ENCODE measurements around the gene ANO6. TPM values are rescaled to one million over a fixed set of nuclear protein-coding genes. Genes with fewer than 3 reads are reported as not detected.

ANO6 gene
- total RNA-seq, 1 donor from 2014 or later = 69.9 TPM

DNA sequence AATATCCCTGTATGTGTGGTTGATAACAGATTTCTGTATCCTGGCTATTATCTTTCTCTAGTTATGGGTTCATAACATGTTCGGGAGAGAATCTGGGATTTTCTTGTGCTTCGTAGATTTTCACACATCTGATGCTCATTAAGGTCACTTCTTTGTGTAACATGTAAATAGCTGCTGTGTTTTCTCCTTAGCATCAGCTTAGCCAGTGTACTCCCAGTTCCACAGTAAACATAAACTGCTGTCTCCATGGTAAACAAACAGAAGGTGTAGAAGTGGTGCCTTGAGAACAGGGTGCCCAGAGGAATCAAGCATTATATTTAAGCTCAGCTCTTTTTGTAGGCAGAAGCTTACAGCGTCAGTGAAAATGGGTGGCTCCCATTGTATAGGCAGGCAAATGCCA is 88.0 kb downstream of the ANO6 start:
- Histone ChIP-seq H3K4me3 (ENCODE audit: low read depth, low read length) (no peak overlapping the region), H3K36me3 (ENCODE audit: control insufficient read depth, insufficient read depth, low read length) (no peaks in the 10 kb centered on the region), H3K27me3 (ENCODE audit: control insufficient read depth, insufficient read depth, low read length) (no peaks in the 10 kb centered on the region)
- DNase-seq (ENCODE audit: low read depth) = no peak
- TF ChIP-seq, protein P1, sequence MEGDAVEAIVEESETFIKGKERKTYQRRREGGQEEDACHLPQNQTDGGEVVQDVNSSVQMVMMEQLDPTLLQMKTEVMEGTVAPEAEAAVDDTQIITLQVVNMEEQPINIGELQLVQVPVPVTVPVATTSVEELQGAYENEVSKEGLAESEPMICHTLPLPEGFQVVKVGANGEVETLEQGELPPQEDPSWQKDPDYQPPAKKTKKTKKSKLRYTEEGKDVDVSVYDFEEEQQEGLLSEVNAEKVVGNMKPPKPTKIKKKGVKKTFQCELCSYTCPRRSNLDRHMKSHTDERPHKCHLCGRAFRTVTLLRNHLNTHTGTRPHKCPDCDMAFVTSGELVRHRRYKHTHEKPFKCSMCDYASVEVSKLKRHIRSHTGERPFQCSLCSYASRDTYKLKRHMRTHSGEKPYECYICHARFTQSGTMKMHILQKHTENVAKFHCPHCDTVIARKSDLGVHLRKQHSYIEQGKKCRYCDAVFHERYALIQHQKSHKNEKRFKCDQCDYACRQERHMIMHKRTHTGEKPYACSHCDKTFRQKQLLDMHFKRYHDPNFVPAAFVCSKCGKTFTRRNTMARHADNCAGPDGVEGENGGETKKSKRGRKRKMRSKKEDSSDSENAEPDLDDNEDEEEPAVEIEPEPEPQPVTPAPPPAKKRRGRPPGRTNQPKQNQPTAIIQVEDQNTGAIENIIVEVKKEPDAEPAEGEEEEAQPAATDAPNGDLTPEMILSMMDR (IDR thresholded peaks at IDR 0.05; ENCODE audit: insufficient read depth, low read length, poor library complexity, severe bottlenecking) = no peak

DNA sequence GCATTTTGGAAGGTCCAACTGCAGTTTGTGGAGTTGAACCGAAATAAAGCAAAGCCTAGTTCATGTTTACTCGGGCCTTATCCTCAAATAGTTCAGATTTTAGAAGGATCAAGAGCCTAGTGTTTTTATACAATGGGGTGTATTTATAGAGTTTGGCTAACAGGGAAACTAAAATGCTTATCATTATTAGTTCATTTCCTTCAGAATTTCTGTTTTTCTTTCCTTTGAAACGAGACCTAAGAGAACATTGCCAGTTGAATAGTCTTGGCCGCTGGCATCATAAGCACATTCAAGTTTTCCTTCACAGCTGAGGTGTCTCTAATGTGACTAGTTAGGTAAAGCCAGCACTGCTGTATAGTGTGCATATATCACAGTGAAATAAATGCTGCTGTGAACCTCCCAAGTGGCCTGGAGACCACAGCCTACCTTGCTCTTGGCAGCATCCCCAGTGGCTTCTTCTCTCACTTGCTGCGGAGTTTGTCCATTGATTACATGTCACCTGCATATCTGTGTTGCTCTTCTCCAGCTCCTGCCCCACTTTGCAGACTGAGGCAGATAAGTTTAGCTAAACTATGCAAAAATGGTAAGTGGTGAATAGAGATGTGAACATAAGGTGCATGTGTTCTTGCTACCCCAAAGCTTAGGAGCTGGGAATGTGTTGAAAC is 88.8 kb downstream of the ANO6 start:
- no peaks in the 10 kb centered on the region for H3K27me3 ChIP-seq (ENCODE audit: control insufficient read depth, insufficient read depth, low read length)

DNA sequence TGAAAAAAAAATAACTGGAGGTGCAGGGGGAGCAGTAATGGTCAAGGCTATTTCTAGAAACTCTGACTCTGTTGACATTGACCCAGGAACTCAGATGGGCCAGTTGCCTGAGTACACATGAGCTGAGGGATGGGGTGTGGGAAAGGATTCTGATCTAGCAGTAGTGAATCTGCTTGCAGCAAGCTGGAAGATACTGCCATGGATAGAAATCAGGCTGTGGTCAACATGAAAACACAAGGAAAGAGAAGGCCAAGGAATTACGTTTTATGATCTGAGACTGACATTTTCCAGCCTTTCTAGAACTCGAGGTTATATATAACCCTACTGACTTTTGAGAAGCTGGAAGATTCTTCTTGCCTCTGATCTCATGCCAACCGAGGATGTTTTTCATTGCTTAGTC is 90.0 kb downstream of the ANO6 start:
- TF ChIP-seq, protein P1 (IDR thresholded peaks at IDR 0.05; ENCODE audit: insufficient read depth, low read length, poor library complexity, severe bottlenecking) = no peak
- H3K36me3 ChIP-seq (ENCODE audit: control insufficient read depth, insufficient read depth, low read length) = no peaks in the 10 kb centered on the region
- DNase-seq (ENCODE audit: low read depth) = no peak

More for the DNA sequence above, 88.8 kb downstream of the ANO6 start:
- TF ChIP-seq, protein P1 (IDR thresholded peaks at IDR 0.05; ENCODE audit: insufficient read depth, low read length, poor library complexity, severe bottlenecking) = no peak
- Histone ChIP-seq H3K4me3 (ENCODE audit: low read depth, low read length) (no peak overlapping the region), H3K36me3 (ENCODE audit: control insufficient read depth, insufficient read depth, low read length) (no peaks in the 10 kb centered on the region)
- DNase-seq (ENCODE audit: low read depth) = no peak

DNA sequence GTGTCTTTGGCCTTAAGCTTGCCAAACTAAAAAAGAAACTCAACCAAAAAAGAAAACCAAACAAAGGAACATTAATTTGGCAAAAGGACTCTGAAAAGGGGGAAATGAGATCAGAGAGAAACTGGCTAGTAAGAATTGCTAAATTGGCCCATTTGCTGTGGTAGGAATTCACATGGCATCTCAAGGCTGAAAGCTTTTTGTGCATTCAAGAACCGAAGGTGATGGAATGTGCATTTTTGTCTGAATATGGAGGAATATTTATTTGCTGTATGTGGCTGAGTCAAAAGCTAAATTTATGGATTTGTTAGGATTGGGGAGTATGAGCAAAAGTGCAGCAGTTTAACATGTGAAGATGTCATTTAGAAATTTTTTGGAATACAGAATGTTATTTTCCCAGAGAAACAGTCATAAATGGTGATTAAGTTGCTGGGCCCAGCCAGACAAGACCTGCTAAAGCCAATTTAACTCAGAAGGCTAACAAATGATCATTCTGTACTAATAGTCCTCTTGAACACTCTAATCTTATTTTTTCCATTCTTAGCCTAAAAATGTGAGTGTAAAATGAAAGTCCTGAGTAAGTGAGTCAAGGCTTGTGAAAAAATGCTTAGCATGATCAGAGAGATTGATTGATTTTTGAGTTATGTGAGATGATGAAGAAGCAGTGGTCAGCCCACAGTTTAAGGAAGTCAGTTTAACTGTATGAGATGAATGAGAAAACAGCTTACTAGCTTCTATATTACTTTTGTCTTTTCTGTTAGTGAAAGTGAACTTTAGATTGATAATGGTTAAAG is 94.1 kb downstream of the ANO6 start:
- Histone ChIP-seq H3K4me3 (ENCODE audit: low read depth, low read length) (no peak overlapping the region), H3K27me3 (ENCODE audit: control insufficient read depth, insufficient read depth, low read length) (no peaks in the 10 kb centered on the region), H3K36me3 (ENCODE audit: control insufficient read depth, insufficient read depth, low read length) (no peaks in the 10 kb centered on the region)
- TF ChIP-seq, protein P1 (IDR thresholded peaks at IDR 0.05; ENCODE audit: insufficient read depth, low read length, poor library complexity, severe bottlenecking) = no peak
- DNase-seq (ENCODE audit: low read depth) = no peak

More for the DNA sequence above, 90.0 kb downstream of the ANO6 start:
- H3K27me3 ChIP-seq (ENCODE audit: control insufficient read depth, insufficient read depth, low read length) = no peaks in the 10 kb centered on the region
- no peak overlapping the region for H3K4me3 ChIP-seq (ENCODE audit: low read depth, low read length)

DNA sequence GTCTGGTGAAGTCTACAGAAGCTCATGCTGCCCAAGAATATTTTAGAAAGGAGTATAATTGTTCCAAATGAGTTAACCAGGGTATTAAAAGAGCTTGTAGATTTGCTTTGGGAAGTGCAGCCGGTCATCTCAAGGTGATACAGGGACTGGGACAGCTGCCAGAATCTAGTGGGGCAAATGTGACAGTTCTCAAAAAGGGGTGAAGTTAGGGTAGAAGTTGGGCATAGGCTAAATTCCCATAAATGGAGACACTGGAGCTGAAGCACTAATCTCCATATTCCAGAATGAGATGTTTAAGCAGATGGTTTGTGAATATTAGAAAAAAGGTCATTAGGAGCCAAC is 94.7 kb downstream of the ANO6 start:
- no peak overlapping the region for H3K4me3 ChIP-seq (ENCODE audit: low read depth, low read length)
- H3K36me3 ChIP-seq (ENCODE audit: control insufficient read depth, insufficient read depth, low read length) = no peaks in the 10 kb centered on the region
- H3K27me3 ChIP-seq (ENCODE audit: control insufficient read depth, insufficient read depth, low read length) = no peaks in the 10 kb centered on the region
- TF ChIP-seq, protein P1 (IDR thresholded peaks at IDR 0.05; ENCODE audit: insufficient read depth, low read length, poor library complexity, severe bottlenecking) = no peak
- DNase-seq (ENCODE audit: low read depth) = no peak
